ENCODE measurements around the gene HOXB8. TPM values are rescaled to one million over a fixed set of nuclear protein-coding genes. Genes with fewer than 3 reads are reported as not detected.

The HOXB8 gene
- total RNA-seq, 8 experiments from 2014 or later: 0.80 to 139 (median 63.2) TPM

GRCh38 chr17:48617471-48618255, 2.6 kb upstream of the HOXB8 start:
- Histone ChIP-seq H3K27ac (peak overlapping the region; percentile 23 to 97), H3K4me1 (replicated peaks in 1 of 2) (peaks cover 31 to 53% of the 10 kb centered on the region in 2 donors), H3K4me3 (peak overlapping the region; percentile 23 to 89 (median 80))
- 0 to 54% (median 6%) methylated on average over 1 to 8 of the region's 43 CpGs; no CpG with 5 or more reads in 1 of the 10 experiments for WGBS, 10 experiments
- ATAC-seq (replicated peaks in 6 of 8): no peak
- in situ Hi-C loops (cut with MboI; ENCODE audit: low pct_unique_long_range_greater_than_20kb in 2 of 9, low sequenced_read_pairs in 9 of 9, unreplicated experiment in 9 of 9): no loop called here

- ATAC-seq (replicated peaks in 6 of 8): no peak
- Histone ChIP-seq H3K27ac (peak overlapping the region in 1 of 2 donors; percentile 97), H3K4me3 (peak overlapping the region; percentile 23 to 89 (median 80)), H3K4me1 (replicated peaks in 1 of 2) (peaks cover 31 to 45% of the 10 kb centered on the region in 2 donors)
- in situ Hi-C loops (cut with MboI; ENCODE audit: low pct_unique_long_range_greater_than_20kb in 2 of 9, low sequenced_read_pairs in 9 of 9, unreplicated experiment in 9 of 9): no loop called here
- WGBS, 10 experiments: 0 to 84% (median 17%) methylated on average over 1 to 13 of the region's 15 CpGs; no CpG with 5 or more reads in 1 of the 10 experiments
These were observed 1.8 kb upstream of the HOXB8 start for GRCh38 chr17:48616717-48617470.

- Histone ChIP-seq H3K4me3 (peak overlapping the region; percentile 59 to 89 (median 80)), H3K27ac (peak overlapping the region in 1 of 2 donors; percentile 97), H3K4me1 (replicated peaks in 1 of 2) (peaks cover 31 to 38% of the 10 kb centered on the region in 2 donors)
- no peak for ATAC-seq (replicated peaks in 6 of 8)
- WGBS, 10 experiments: 0 to 65% (median 22%) methylated on average over 1 to 12 of the region's 17 CpGs; no CpG with 5 or more reads in 3 of the 10 experiments
- in situ Hi-C loops (cut with MboI; ENCODE audit: low pct_unique_long_range_greater_than_20kb in 2 of 9, low sequenced_read_pairs in 9 of 9, unreplicated experiment in 9 of 9): no loop called here
These were observed 1.0 kb upstream of the HOXB8 start for GRCh38 chr17:48615963-48616716.

- Histone ChIP-seq H3K27ac (peak overlapping the region; percentile 92 to 97), H3K4me1 (replicated peaks in 1 of 2) (peaks cover 22 to 28% of the 10 kb centered on the region in 2 donors), H3K4me3 (peak overlapping the region; percentile 59 to 89 (median 80))
- WGBS, 10 experiments: 0 to 48% (median 0%) methylated on average over 1 to 14 of the region's 55 CpGs; no CpG with 5 or more reads in 1 of the 10 experiments
- in situ Hi-C loops (cut with MboI; ENCODE audit: low pct_unique_long_range_greater_than_20kb in 2 of 9, low sequenced_read_pairs in 9 of 9, unreplicated experiment in 9 of 9): no loop called here
- peak in 1 of 8 experiments; percentile 1 for ATAC-seq (replicated peaks in 6 of 8)
These were observed 1.0 kb downstream of the HOXB8 start for GRCh38 chr17:48613862-48614694.

GRCh38 chr17:48612854-48613691, 2.0 kb downstream of the HOXB8 start:
- Histone ChIP-seq H3K27ac (peak overlapping the region; percentile 92 to 97), H3K4me3 (peak overlapping the region; percentile 59 to 89 (median 80)), H3K4me1 (replicated peaks in 1 of 2) (peaks cover 27 to 34% of the 10 kb centered on the region in 2 donors)
- ATAC-seq (replicated peaks in 6 of 8): peak in 6 of 8 experiments; percentile 1 to 48 (median 18)
- in situ Hi-C loops (cut with MboI; ENCODE audit: low pct_unique_long_range_greater_than_20kb in 2 of 9, low sequenced_read_pairs in 9 of 9, unreplicated experiment in 9 of 9): no loop called here
- 0 to 10% (median 0%) methylated on average over 3 to 16 of the region's 67 CpGs; no CpG with 5 or more reads in 3 of the 10 experiments for WGBS, 10 experiments

GRCh38 chr17:48612456-48612853, 2.6 kb downstream of the HOXB8 start:
- peaks cover 21 to 38% of the 10 kb centered on the region in 2 donors for H3K4me1 ChIP-seq (replicated peaks in 1 of 2)
- H3K27ac ChIP-seq: peak overlapping the region; percentile 92 to 97
- peak overlapping the region; percentile 59 to 89 (median 80) for H3K4me3 ChIP-seq
- 0 to 17% (median 0%) methylated on average over 1 to 5 of the region's 15 CpGs; no CpG with 5 or more reads in 5 of the 10 experiments for WGBS, 10 experiments
- peak in 1 of 8 experiments; percentile 2 for ATAC-seq (replicated peaks in 6 of 8)
- in situ Hi-C loops (cut with MboI; ENCODE audit: low pct_unique_long_range_greater_than_20kb in 2 of 9, low sequenced_read_pairs in 9 of 9, unreplicated experiment in 9 of 9): no loop called here

- Histone ChIP-seq H3K27ac (peak overlapping the region; percentile 92 to 97), H3K4me1 (replicated peaks in 1 of 2) (peaks cover 18 to 34% of the 10 kb centered on the region in 2 donors), H3K4me3 (peak overlapping the region; percentile 59 to 89 (median 80))
- WGBS, 10 experiments: 0 to 38% (median 9%) methylated on average over 1 to 11 of the region's 36 CpGs; no CpG with 5 or more reads in 6 of the 10 experiments
- peak; percentile 5 to 75 (median 73) for ATAC-seq (replicated peaks in 6 of 8)
- in situ Hi-C loops (cut with MboI; ENCODE audit: low pct_unique_long_range_greater_than_20kb in 2 of 9, low sequenced_read_pairs in 9 of 9, unreplicated experiment in 9 of 9): no loop called here
These were observed 3.2 kb downstream of the HOXB8 start for GRCh38 chr17:48611681-48612455.

- Histone ChIP-seq H3K4me3 (peak overlapping the region; percentile 59 to 89 (median 80)), H3K4me1 (replicated peaks in 1 of 2) (peaks cover 15 to 31% of the 10 kb centered on the region in 2 donors), H3K27ac (peak overlapping the region; percentile 92 to 97)
- ATAC-seq (replicated peaks in 6 of 8): peak in 6 of 8 experiments; percentile 1 to 16 (median 3)
- in situ Hi-C loops (cut with MboI; ENCODE audit: low pct_unique_long_range_greater_than_20kb in 2 of 9, low sequenced_read_pairs in 9 of 9, unreplicated experiment in 9 of 9): no loop called here
- 0 to 42% (median 0%) methylated on average over 1 to 5 of the region's 22 CpGs; no CpG with 5 or more reads in 5 of the 10 experiments for WGBS, 10 experiments
These were observed 3.9 kb downstream of the HOXB8 start for GRCh38 chr17:48611213-48611612.

- 0 to 2% (median 0%) methylated on average over 1 to 31 of the region's 79 CpGs; no CpG with 5 or more reads in 1 of the 10 experiments for WGBS, 10 experiments
- ATAC-seq (replicated peaks in 6 of 8): peak; percentile 11 to 65 (median 32)
- Histone ChIP-seq H3K4me3 (peak within 1 kb of the TSS; percentile 59 to 89 (median 80)), H3K27ac (peak within 1 kb of the TSS; percentile 92 to 97), H3K4me1 (replicated peaks in 1 of 2) (peaks cover 15 to 31% of the 10 kb centered on the region in 2 donors)
- in situ Hi-C loops (cut with MboI; ENCODE audit: low pct_unique_long_range_greater_than_20kb in 2 of 9, low sequenced_read_pairs in 9 of 9, unreplicated experiment in 9 of 9): no loop called here
These were observed 4.5 kb downstream of the HOXB8 start, which contains the start of gene HOXB7 for GRCh38 chr17:48610282-48611211. TSS of gene HOXB7 (minus strand) at chr17:48611017. CDS start at chr17:48610918, 99 bp downstream.

Measured in motor neuron (in vitro differentiated cells).